Esophagus mucosa (tissue), 1 donor: ENCODE measurements around the gene RBPJL. TPM values are rescaled to one million over a fixed set of nuclear protein-coding genes. Genes with fewer than 3 reads are reported as not detected.

Experiments used
- ATAC-seq: fragments of 200-7000 bp; cut with Tn5 transposase; one replicate; pipeline ENCODE4 v1.9.1; 2020
- total RNA-seq: library from RNA; stranded (reverse); gene quantifications from one replicate; pipeline ENCODE4 v1.2.4, GENCODE V29; 2023
- donor health status: DM: yes; HTN: yes; CAD: no.

The RBPJL gene
- total RNA-seq, 1 donor from 2014 or later = not detected

GRCh38 chr20:45362804-45363610 is 56.4 kb downstream of the RBPJL start, which contains the start of gene SYS1:
TSS of gene SYS1 (plus strand) at chr20:45363156. CDS start at chr20:45363532, 376 bp downstream.
- peak; percentile 94 for ATAC-seq

- ATAC-seq = no peak
Measured at GRCh38 chr20:45363611-45364492, 57.2 kb downstream of the RBPJL start.

GRCh38 chr20:45365444-45365970 is 58.9 kb downstream of the RBPJL start:
- no peak for ATAC-seq

GRCh38 chr20:45366192-45366591 is 59.6 kb downstream of the RBPJL start:
- no peak for ATAC-seq

GRCh38 chr20:45366631-45367030 is 60.0 kb downstream of the RBPJL start:
- no peak for ATAC-seq

GRCh38 chr20:45367126-45367525 is 60.5 kb downstream of the RBPJL start:
- ATAC-seq = no peak

Other genes starting within 250 kb of the RBPJL start
- 0.40 TPM for gene KCNS1, start 205.7 kb upstream of the RBPJL start, total RNA-seq
- 4.3 TPM for gene WFDC5, start 191.7 kb upstream of the RBPJL start, total RNA-seq
- 5.1 TPM for gene WFDC12, start 182.4 kb upstream of the RBPJL start, total RNA-seq
- gene PI3, start 131.9 kb upstream of the RBPJL start, total RNA-seq = 1,694 TPM
- not detected for gene SEMG1, start 99.8 kb upstream of the RBPJL start, total RNA-seq
- not detected for gene SEMG2, start 85.5 kb upstream of the RBPJL start, total RNA-seq
- gene SLPI, start 52.3 kb upstream of the RBPJL start, total RNA-seq = 864 TPM
- 0.16 TPM for gene MATN4, start 1.5 kb downstream of the RBPJL start, total RNA-seq
- 99.1 TPM for gene SDC4, start 41.6 kb downstream of the RBPJL start, total RNA-seq
- 13.7 TPM for gene SYS1, start 56.3 kb downstream of the RBPJL start, total RNA-seq
- gene TP53TG5, start 71.5 kb downstream of the RBPJL start, total RNA-seq = 0.36 TPM
- 22.6 TPM for gene DBNDD2, start 101.4 kb downstream of the RBPJL start, total RNA-seq
- gene PIGT, start 109.3 kb downstream of the RBPJL start, total RNA-seq = 43.0 TPM
- 37.9 TPM for gene WFDC2, start 162.9 kb downstream of the RBPJL start, total RNA-seq
- not detected for gene SPINT3, start 208.8 kb downstream of the RBPJL start, total RNA-seq
- gene WFDC6, start 232.6 kb downstream of the RBPJL start, total RNA-seq = not detected
- not detected for gene EPPIN, start 240.6 kb downstream of the RBPJL start, total RNA-seq